NCI-H1105 treated with DMSO at 0.1 percent for 48 hours (cell line): ENCODE measurements around the gene RPGRIP1.
"Not testable (repeated sequence)": the region's sequence is repeated elsewhere in the genome, so short reads cannot be mapped to it uniquely, and the experiment has no call there.

Experiments
- DNase-seq: peaks from one replicate; lab custom pipeline; 2025; lab: John Stamatoyannopoulos, UW

RPGRIP1 gene

DNA sequence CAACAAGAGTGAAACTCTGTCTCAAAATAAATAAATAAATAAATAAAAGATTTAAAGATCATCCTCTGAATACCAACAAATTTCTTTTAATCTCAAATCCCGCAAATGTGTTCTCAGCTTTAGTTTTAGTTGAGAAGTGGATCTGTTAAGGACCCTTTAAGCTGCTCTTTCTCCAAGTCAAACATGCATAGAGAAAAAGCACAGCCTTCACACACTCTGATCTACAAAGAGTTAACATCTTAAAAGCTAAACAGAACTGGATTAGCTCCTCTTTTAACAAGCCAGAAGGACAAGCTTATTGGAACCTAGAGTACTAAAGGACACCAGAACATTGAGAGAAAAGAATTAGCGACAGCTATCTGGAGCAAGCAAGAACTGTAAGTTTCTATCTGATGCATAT, at the start of gene RPGRIP1:
Gene RPGRIP1, plus strand, starts transcription at position 301 of the 400 bp plus-strand sequence. CDS start 7,894 bp downstream, outside the sequence.
- DNase-seq: no peak

DNA sequence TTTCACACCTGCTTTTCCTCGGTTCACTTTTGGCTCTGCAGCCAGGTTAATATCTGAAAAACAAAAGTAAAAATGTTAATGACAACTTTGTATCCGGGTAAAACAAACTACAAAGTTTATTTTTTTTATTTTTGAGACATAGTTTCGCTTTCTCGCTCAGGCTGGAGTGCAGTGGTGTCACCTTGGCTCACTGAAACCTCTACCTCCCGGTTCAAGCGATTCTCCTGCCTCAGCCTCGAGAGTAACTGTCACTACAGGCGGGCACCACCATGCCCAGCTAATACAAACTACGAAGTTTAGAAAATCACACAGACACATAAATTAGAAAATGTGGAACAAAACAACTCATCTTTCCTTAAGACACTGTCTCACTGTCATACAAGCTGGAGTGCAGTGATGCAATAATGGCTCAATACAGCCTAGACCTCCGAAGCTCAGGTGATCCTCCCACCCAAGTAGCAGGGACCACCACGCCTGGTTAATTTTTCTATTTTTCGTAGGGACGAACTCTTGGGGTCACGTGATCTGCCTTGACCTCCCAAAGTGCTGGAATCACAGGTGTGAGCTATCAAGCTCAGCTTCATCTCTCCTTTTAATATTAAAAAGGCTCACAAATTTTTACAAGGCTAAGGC, 48.7 kb upstream of the RPGRIP1 start:
- DNase-seq: no peak

DNA sequence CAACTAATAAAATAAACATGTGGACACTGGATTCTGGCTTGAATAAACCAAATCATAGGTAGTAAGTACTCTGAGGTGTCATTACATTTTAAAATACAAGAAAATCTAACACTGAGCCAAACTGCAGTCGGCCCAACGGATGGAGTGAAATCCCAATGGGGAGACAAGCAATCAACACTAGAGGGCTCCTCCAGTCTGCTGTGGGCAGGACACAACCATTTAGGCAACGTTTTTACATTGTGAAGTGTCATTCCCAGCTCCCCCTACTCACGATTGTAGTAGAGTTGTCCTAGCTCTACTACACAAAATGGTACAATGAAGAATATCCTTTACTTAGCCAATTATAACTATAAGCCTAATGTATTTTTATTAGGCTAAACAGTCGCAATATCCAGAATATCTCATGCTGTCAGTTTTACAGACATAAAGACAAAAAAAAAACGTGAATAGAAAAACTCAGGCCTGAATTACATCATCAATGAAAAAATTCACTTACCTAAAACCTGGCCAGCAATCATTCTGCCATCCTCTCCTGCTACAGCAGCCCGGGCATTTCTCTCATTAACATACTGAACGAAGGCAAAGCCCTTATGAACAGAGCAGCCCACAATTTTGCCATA, 46.3 kb upstream of the RPGRIP1 start:
- DNase-seq: no peak

DNA sequence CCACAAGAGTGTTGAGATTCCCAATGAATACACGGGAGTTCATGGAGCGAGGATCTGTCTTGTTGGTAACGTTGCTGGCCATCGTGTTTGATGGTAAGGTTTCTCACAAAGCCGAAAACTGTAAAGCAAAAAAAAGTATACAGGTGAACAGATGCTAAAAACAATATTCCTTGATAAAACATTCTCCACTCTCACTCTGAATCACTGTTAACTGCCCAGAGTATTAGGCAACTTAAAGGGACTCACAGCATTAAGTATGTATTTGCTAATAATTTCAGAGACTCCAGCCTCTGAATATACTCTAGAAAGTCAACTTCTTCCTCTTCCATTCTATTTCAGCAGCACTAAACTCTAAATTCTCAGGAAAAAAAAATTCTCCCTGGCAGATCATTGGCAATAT, 45.8 kb upstream of the RPGRIP1 start:
- no peak for DNase-seq

DNA sequence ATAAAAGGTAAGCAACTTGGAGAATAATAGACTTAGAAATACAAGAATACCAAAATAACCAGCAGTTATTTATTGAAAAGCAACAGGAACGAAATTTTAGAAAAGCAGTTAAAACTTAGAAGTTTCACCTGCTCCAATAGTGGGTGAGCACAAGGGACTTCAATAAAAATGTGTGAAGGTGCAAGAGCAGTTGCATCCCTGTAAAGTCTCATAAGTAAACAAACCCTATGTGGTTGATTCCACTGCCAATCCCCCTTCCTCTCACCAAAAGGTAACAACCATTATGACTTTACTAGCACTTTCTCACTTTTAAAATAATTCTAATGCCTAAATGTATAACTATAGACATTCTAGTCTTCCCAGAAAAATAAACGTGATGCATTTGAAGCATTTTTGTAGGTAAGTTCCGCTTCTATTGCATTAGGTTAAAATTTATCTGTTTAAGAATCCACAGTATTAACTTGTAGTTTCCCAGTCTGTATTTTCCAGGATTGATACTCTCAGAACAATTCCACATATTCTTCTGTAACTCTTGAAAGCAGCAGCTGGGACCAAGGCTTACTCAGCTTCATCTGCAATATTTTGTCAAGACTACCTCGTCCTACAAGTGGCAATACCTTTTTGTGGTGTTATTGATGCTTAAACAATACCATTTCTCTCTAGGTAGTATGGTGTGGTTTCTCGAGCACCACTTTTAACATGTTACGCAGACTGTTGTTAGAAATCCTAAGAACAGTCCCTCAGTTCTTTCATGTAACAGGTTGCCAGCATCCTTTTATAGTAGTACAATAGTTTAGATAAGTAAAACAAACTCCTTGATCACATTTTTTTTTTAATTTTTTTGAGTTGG, 42.7 kb upstream of the RPGRIP1 start:
- DNase-seq: no peak

DNA sequence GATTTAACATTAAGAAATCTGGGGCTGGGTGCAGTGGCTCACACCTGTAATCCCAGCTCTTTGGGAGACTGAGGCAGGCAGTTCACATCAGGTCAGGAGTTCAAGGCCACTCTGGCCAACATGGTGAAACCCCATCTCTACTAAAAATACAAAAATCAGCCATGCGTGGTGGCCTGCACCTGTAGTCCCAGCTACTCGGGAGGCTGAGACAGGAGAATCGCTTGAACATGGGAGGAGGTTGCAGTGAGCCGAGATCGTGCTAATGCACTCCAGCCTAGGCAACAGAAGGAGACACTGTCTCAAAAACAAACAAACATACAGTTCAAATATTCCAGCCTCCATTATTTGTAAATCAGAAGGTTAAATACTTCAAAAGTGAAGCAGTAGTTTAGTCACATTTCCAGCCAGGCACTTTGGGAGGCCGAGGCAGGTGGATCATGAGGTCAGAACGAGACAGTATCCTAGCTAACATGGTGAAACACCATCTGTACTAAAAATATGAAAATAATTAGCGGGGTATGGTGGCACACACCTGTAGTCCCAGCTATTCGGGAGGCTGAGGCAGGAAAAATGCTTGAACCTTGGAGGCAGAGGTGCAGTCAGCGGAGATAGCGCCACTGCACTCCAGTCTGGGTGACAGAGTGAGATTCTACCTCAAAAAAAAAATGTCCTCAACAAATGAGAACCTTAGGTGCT, 40.9 kb upstream of the RPGRIP1 start:
- no peak for DNase-seq

DNA sequence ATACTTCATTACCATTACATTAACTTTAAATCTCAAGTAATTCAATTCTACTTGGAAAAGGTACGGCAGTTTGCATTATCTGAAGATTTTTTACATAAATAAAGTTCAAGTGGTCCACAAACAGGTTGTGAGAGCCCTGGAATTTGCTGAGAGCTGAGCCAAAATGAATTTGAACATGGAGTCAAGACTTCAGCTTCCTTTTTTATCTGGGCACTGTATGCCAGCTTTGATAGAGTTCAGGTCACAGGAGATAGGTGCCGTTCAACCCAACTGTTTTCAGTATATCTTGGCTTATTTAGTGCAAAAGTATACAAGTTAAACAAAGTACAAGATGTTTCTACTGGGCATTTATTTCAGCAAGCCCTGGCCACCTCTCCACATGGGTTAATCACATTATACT, 39.5 kb upstream of the RPGRIP1 start:
- no peak for DNase-seq

DNA sequence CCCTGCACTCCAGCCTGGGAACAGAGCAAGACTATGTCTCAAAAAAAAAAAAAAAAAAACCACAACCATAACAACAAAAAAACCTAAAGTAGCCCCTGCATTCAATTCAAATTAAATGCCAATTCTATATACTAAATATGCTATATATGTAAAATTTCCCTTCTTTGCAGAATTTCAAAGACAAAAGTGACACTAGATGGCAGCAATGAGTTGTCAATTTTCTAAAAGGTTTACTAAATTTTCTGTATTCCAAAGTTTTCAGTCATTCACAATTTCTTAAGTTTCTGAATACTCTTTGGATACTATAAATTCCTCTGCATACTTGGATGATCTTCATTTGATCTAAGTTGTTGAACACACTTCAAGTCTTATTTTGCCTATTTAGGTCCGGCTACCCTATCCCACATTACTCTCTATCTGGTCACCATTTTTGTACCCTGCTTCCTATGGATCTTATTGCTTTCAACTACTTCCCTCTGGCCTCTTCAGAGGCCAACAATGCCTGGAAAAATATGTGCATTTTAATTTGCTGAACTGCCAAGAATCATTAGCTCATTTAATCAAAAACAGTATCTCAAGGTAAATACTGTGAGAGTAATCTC, 38.6 kb upstream of the RPGRIP1 start:
- DNase-seq: no peak

DNA sequence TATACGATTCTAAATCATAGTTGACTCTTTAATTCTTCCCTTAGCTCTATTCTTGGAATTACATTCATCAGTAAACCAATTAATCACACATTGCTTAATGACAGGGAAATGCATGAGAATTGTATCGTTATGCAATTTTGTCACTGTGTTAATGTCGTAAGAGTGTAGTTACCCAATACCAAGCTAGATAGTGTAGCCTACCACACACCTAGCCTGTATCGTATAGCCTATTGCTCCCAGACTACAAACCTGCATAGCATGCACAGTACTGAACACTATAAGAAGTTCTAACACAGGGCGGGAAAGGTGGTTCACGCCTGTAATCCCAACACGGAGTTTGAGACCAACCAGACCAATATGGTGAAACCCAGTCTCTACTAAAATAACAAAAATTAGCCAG, 35.3 kb upstream of the RPGRIP1 start:
- no peak for DNase-seq

DNA sequence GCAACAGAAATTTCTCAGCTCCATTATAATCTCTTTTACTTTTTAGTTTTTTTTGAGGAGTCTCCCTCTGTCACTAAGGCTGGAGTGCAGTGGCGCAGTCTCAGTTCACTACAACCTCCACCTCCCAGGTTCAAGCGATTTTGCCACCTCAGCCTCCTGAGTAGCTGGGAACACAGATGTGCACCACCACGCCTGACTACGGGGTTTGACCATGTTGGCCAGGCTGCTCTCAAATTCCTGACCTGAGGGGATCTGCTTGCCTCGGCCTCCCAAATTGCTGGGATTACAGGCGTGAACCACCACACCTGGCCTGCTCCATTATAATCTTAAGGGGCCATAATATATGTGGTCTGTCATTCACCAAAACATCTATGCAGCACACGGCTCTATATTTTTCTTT, 34.1 kb upstream of the RPGRIP1 start:
- no peak for DNase-seq

DNA sequence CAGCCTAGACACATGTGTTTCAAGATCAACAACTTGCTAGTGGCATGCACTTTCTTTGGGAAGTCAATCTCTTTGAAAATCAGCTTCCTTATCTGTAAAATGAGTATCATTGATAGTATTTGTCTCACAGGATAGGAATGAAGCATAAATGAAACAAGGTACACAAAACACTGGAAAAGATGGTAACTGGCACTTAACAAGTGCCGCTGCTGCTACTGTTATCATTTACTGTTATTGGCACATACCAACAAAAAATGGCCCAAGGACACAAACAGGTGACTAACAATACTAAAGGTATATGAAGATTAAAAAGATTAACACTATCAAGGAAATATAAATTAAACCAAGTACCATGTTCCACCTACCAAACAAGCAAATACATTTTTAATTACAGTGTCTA, 31.5 kb upstream of the RPGRIP1 start:
- no peak for DNase-seq

DNA sequence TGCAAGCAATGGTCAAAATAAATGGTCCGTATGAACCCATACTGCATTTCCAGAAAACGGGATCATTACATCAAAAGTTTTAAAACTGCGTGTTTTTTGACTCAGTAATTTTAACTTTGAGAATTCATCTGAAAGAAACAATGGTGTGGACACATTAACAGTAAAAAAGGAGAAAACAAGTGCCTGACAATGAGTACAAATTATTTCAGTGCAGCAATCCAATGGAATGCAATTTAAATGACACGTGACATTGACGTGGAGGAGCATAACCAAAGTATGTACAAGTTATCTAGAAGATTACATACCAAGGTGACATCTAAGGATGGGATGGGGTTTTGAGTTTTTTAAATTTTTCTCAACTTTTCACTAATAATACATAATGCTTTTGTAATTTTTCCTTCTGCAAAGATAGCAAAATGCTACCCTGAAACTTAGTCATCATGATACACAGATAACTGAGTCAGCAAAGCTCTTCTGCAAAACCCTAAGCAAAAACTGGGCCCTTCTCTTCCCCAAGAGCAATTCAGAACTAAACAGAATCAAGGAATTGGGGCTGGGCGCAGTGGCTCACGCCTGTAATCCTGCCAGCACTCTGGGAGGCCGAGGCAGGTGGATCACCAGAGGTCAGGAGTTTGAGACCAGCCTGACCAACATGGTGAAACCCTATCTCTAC, 31.0 kb upstream of the RPGRIP1 start:
- no peak for DNase-seq

DNA sequence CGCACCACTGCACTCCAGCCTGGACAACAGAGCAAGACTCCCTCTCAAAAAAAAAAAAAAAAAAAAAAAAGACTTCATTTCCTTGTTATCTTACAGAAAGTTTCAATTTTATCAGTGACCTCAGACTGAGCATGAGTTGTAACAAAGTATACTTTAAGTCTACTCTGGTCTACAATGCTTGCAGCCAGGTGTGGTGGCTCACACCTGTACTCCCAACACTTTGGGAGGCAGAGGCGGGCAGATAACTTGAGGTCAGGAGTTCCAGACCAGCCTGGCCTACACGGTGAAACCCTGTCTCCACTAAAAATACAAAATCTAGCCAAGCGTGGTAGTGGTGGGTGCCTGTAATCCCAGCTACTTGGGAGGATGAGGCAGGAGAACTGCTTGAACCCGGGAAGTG, 28.7 kb upstream of the RPGRIP1 start:
- no peak for DNase-seq

DNA sequence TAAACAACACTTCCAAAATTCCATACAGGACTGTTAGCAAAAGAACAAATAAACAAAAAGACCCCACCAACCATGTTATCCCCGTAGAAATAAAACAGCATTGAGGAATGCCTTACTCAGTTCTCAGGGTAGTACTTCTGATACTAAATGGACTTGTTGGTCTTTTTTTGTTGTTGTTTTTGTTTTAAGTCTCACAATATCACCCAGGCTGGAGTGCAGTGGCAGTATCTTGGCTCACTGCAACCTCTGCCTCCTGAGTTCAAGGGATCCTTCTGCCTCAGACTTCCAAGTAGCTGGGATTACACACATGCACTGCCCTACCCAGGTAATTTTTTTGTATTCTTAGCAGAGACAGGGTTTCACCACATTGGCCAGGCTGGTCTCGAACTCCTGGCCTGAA, 27.7 kb upstream of the RPGRIP1 start:
- DNase-seq: no peak

DNA sequence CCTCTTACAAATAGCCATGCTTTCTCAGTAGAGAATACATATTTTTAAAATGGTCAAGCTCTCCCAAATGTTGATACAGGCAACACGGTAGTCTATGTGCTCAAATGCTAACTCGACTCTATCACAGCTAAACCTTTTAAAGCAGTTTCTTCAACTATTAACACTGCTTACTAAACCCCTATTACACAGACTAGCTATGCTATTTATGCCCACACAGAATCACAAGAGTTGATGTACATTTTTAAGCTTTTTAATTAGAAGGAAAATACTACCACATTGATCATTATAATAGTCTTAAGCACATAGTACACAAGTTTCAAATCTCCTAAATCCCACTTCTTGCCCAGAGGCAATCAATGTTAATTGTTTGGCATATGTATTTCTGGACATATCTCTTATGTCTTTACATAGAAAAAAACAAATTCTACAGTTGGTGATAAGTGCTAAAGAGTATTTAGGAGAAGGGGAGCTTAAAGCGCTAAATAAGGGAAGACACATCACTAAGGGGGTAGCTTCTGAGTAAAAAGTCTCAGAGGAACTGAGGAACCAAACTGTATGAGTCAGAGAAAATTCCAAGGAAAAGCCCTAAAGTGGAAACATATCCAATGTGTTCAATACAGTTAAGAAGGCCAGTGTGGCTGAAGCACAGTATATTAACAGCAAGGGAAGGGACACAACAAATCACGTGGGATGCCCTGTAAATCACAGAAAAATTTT, 24.3 kb upstream of the RPGRIP1 start:
- DNase-seq: no peak

DNA sequence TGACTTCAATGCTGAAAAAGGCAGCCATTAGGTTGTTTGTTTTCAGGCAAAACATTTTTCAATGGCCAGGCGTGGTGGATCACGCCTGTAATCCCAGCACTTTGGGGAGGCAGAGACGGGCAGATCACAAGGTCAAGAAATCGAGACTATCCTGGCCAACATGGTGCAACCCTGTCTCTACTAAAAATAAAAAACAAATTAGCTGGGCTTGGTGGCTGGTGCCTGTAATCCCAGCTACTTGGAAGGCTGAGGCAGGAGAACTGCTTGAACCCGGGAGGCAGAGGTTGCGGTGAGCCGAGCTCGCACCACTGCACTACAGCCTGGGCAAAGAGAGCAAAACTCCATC, 23.8 kb upstream of the RPGRIP1 start:
- not testable (repeated sequence) for DNase-seq

DNA sequence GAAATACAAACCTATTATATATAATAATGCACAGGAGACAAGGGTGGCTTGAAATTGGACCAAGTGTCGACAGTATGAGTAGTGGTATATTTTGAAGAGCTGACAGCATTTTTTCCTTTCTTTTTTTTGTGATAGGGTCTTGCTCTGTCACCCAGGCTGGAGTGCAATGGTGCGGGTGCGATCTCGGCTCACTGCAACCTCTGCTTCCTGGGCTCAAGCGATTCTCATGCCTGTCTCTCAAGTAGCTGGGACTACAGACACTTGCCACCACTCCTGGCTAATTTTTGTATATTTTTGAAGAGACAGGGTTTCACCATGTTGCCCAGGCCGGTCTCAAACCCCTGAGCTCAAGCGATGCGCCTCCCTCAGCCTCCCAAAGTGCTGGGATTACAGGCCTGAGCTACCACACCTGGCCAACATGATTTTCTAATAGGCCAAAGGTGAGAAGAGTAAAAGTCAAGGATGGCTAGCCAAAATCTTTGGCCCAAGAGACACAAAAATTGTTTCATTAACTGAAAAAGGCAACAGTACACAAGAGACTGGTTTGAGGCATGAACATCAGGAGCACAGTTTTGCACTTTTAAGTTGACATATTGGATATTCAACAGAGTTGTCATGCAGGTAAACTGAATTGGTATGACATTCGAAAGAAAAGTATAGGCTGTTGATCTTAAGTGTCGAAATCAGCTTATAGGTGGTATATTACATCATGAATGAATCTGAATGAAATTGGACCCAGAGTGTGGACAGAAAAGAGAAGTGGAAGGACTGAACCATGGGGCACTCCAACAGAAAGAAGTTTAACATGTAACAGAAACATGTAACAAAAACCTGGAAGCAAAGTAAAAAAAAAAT, 23.1 kb upstream of the RPGRIP1 start:
- no peak for DNase-seq

DNA sequence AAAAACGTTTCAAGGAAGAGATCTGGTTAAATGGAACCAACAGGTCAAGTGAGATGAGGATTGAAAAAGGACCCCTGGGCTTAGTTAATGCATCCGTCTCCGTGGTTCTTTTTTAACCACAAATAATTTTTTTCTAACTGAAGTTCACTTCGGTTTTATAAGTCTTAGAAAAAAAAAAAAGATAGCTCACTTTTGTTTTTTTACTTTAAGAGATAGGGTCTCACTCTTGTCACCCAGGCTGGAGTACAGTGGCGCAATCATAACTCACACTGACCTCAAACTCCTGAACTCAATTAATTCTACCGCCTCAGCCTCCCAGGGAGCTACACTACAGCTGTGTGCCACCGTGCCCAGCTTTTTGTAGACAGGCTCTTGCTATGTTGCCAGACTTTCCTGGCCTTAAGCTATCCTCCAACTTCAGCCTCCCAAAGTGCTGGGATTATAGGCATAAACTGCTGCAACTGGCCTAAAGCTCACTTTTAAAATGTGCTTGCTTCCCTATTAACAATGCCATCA, 22.4 kb upstream of the RPGRIP1 start:
- DNase-seq: no peak

DNA sequence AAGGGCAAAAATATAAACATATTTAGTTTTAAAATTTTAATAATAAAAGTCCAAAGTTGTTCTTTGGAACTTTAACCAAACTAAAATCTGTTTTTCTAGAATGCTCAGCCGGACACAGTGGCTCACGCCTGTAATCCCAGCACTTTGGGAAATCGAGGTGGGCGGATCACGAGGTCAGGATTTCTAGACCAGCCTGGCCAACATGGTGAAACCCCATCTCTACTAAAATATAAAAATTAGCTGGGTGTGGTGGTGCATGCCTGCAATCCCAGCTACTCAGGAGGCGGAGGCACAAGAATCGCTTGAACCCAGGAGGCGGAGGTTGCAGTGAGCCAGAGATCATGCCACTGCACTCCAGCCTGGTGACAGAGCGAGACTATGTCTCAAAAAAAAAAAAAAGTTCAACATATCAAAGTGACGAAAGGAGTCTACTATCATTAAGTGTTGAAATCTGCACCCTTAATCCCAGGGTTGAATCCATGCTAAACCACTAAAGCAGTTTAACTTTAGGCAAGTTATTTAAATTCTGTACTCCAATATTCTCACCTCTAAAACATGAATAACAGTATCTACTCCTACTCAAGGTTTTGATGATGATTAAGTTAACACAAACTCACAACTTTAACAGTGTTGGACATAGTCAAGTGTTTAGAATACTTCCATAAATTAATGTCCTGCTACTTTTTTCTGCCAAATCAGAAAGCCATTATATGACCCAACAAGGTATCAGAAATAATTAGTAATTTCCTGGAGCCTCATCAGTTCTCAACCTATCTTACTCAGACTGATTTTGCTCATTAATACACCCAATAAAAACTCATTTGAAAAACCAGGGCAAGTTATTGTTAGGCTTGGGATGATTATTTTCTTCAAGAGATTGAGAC, 21.6 kb upstream of the RPGRIP1 start:
- DNase-seq: no peak
